ENCODE measurements around the gene KRTAP10-9. TPM values are rescaled to one million over a fixed set of nuclear protein-coding genes. Genes with fewer than 3 reads are reported as not detected.

KRTAP10-9 gene
- total RNA-seq, 1 experiment from 2014 or later = not detected

GRCh38 chr21:44653656-44654575, 27.0 kb downstream of the KRTAP10-9 start:
- ChIA-PET POLR2A (no interaction called here), CTCF (interaction anchor here (0.8 kb wide), 1 partner anchor 144 kb away, joined by 3 read pairs; no protein-coding TSS in a partner anchor)
- BruUV-seq (replicated peaks) = no TSS peak
- intact Hi-C loops (cut with micrococcal nuclease; ENCODE audit: unreplicated experiment) = no loop called here
- TF ChIP-seq CTCF (IDR thresholded peaks at IDR 0.05; ENCODE audit: insufficient read depth in 1 of 2, low read depth in 1 of 2, low read length in 1 of 2, severe bottlenecking in 1 of 2, unreplicated experiment in 1 of 2) = no peak
- no peak overlapping the region for H3K27ac Mint-ChIP-seq (ENCODE audit: unreplicated experiment)
- no peaks in the 10 kb centered on the region for H3K36me3 ChIP-seq (ENCODE audit: control insufficient read depth, insufficient read depth, low read length)
- H3K27me3 ChIP-seq (replicated peaks; ENCODE audit: control insufficient read depth, insufficient read depth, low read length) = no peaks in the 10 kb centered on the region
- H3K9me3 ChIP-seq = no peaks in the 10 kb centered on the region
- H3K27me3 Mint-ChIP-seq (ENCODE audit: insufficient read depth, unreplicated experiment) = peaks cover 3% of the 10 kb centered on the region
- no peaks in the 10 kb centered on the region for H3K4me1 Mint-ChIP-seq (ENCODE audit: low read depth, unreplicated experiment)
- no peak overlapping the region for H3K4me3 ChIP-seq (ENCODE audit: low read depth, low read length)
- no peaks in the 10 kb centered on the region for H3K36me3 Mint-ChIP-seq (ENCODE audit: insufficient read depth, unreplicated experiment)
- H3K4me1 ChIP-seq = no peaks in the 10 kb centered on the region
- no peak for DNase-seq
- no peak overlapping the region for H3K4me3 Mint-ChIP-seq (ENCODE audit: unreplicated experiment)
- H3K9me3 Mint-ChIP-seq (ENCODE audit: unreplicated experiment) = no peaks in the 10 kb centered on the region

GRCh38 chr21:44654576-44655175, 27.8 kb downstream of the KRTAP10-9 start, which contains the start of gene KRTAP12-4:
Gene KRTAP12-4, minus strand, starts transcription at chr21:44654659. Its CDS starts 45 bp downstream, at chr21:44654614.
- ChIA-PET POLR2A (no interaction called here), CTCF (no interaction called here)
- Mint-ChIP-seq H3K27ac (ENCODE audit: unreplicated experiment) (no peak within 1 kb of the TSS), H3K27me3 (ENCODE audit: insufficient read depth, unreplicated experiment) (peaks cover 3% of the 10 kb centered on the region), H3K4me1 (ENCODE audit: low read depth, unreplicated experiment) (no peaks in the 10 kb centered on the region), H3K9me3 (ENCODE audit: unreplicated experiment) (no peaks in the 10 kb centered on the region), H3K4me3 (ENCODE audit: unreplicated experiment) (no peak within 1 kb of the TSS), H3K36me3 (ENCODE audit: insufficient read depth, unreplicated experiment) (no peaks in the 10 kb centered on the region)
- Histone ChIP-seq H3K4me1 (no peaks in the 10 kb centered on the region), H3K27me3 (replicated peaks; ENCODE audit: control insufficient read depth, insufficient read depth, low read length) (no peaks in the 10 kb centered on the region), H3K4me3 (ENCODE audit: low read depth, low read length) (no peak within 1 kb of the TSS), H3K36me3 (ENCODE audit: control insufficient read depth, insufficient read depth, low read length) (no peaks in the 10 kb centered on the region), H3K9me3 (no peaks in the 10 kb centered on the region)
- intact Hi-C loops (cut with micrococcal nuclease; ENCODE audit: unreplicated experiment) = no loop called here
- DNase-seq = no peak
- no TSS peak for BruUV-seq (replicated peaks)
- TF ChIP-seq CTCF (IDR thresholded peaks at IDR 0.05; ENCODE audit: insufficient read depth in 1 of 2, low read depth in 1 of 2, low read length in 1 of 2, severe bottlenecking in 1 of 2, unreplicated experiment in 1 of 2) = no peak

- no TSS peak for BruUV-seq (replicated peaks)
- peaks cover 8% of the 10 kb centered on the region for H3K9me3 Mint-ChIP-seq (ENCODE audit: unreplicated experiment)
- Histone ChIP-seq H3K4me1 (no peaks in the 10 kb centered on the region), H3K36me3 (ENCODE audit: control insufficient read depth, insufficient read depth, low read length) (no peaks in the 10 kb centered on the region), H3K27me3 (replicated peaks; ENCODE audit: control insufficient read depth, insufficient read depth, low read length) (no peaks in the 10 kb centered on the region), H3K4me3 (ENCODE audit: low read depth, low read length) (no peak overlapping the region), H3K9me3 (0 out of 2 replicates have a peak, but pooled peaks cover 2% of the 10 kb centered on the region)
- H3K27me3 Mint-ChIP-seq (ENCODE audit: insufficient read depth, unreplicated experiment) = peaks cover 7% of the 10 kb centered on the region
- H3K4me1 Mint-ChIP-seq (ENCODE audit: low read depth, unreplicated experiment) = no peaks in the 10 kb centered on the region
- no peak for DNase-seq
- intact Hi-C loops (cut with micrococcal nuclease; ENCODE audit: unreplicated experiment) = no loop called here
- H3K27ac Mint-ChIP-seq (ENCODE audit: unreplicated experiment) = no peak overlapping the region
- TF ChIP-seq CTCF (IDR thresholded peaks at IDR 0.05; ENCODE audit: insufficient read depth in 1 of 2, low read depth in 1 of 2, low read length in 1 of 2, severe bottlenecking in 1 of 2, unreplicated experiment in 1 of 2) = no peak
- no peak overlapping the region for H3K4me3 Mint-ChIP-seq (ENCODE audit: unreplicated experiment)
- POLR2A ChIA-PET = no interaction called here
- no peaks in the 10 kb centered on the region for H3K36me3 Mint-ChIP-seq (ENCODE audit: insufficient read depth, unreplicated experiment)
- CTCF ChIA-PET = no interaction called here
Observed at GRCh38 chr21:44656868-44657267, 30.0 kb downstream of the KRTAP10-9 start.

Measured in Caco-2 (cell line).